T-helper 2 cell treated with Interferon-gamma antibody and Interleukin-4, amounts not matched to agents 5 μg/mL and 100 μg/mL, for 36 hours (primary cell): ENCODE measurements around the gene PRAC1.
"Not testable (repeated sequence)": the region's sequence is repeated elsewhere in the genome, so short reads cannot be mapped to it uniquely, and the experiment has no call there.

Experiments
- DNase-seq: peaks from one replicate; pipeline ENCODE4 v3.0.0; 2021; ENCODE audit warnings: low spot score
- H3K27ac Mint-ChIP-seq: one replicate; pipeline ENCODE4 v1.8.0; 2021; ENCODE audit warnings: mild to moderate bottlenecking, mixed read lengths
- H3K27me3 Mint-ChIP-seq: one replicate; pipeline ENCODE4 v1.8.0; 2021; ENCODE audit warnings: low read depth, mixed read lengths
- H3K36me3 Mint-ChIP-seq: one replicate; pipeline ENCODE4 v1.8.0; 2021; ENCODE audit warnings: low read depth, mixed read lengths
- H3K4me1 Mint-ChIP-seq: one replicate; pipeline ENCODE4 v1.8.0; 2021; ENCODE audit warnings: low read depth, mixed read lengths
- H3K4me3 Mint-ChIP-seq: one replicate; pipeline ENCODE4 v1.8.0; 2022; ENCODE audit warnings: mild to moderate bottlenecking, moderate library complexity, mixed read lengths
- H3K9me3 Mint-ChIP-seq: one replicate; pipeline ENCODE4 v1.8.0; 2021; ENCODE audit warnings: mixed read lengths

The PRAC1 gene

GRCh38 chr17:48716549-48716948 is 5.8 kb downstream of the PRAC1 start:
- H3K27me3 Mint-ChIP-seq = peaks cover 80% of the 10 kb centered on the region
- H3K36me3 Mint-ChIP-seq, H3K9me3 Mint-ChIP-seq, DNase-seq, H3K4me1 Mint-ChIP-seq, H3K4me3 Mint-ChIP-seq, H3K27ac Mint-ChIP-seq: not testable (repeated sequence)

- Mint-ChIP-seq H3K4me1 (peaks cover 4% of the 10 kb centered on the region), H3K4me3 (no peak overlapping the region), H3K9me3 (no peaks in the 10 kb centered on the region), H3K27me3 (peaks cover 78% of the 10 kb centered on the region), H3K36me3 (no peaks in the 10 kb centered on the region), H3K27ac (no peak overlapping the region)
- no peak for DNase-seq
These were observed 6.6 kb downstream of the PRAC1 start for GRCh38 chr17:48715496-48716399.

- H3K4me3 Mint-ChIP-seq = no peak overlapping the region
- no peak for DNase-seq
- peaks cover 65% of the 10 kb centered on the region for H3K27me3 Mint-ChIP-seq
- H3K27ac Mint-ChIP-seq = no peak overlapping the region
- H3K36me3 Mint-ChIP-seq = no peaks in the 10 kb centered on the region
- no peaks in the 10 kb centered on the region for H3K4me1 Mint-ChIP-seq
- no peaks in the 10 kb centered on the region for H3K9me3 Mint-ChIP-seq
These were observed 11.2 kb downstream of the PRAC1 start for GRCh38 chr17:48711128-48711527.

- Mint-ChIP-seq H3K4me3 (no peak overlapping the region), H3K27me3 (peaks cover 67% of the 10 kb centered on the region), H3K27ac (no peak overlapping the region), H3K4me1 (no peaks in the 10 kb centered on the region), H3K9me3 (no peaks in the 10 kb centered on the region), H3K36me3 (no peaks in the 10 kb centered on the region)
- no peak for DNase-seq
These were observed 17.7 kb downstream of the PRAC1 start for GRCh38 chr17:48704361-48705248.

- Mint-ChIP-seq H3K27me3 (peaks cover 55% of the 10 kb centered on the region), H3K9me3 (no peaks in the 10 kb centered on the region), H3K4me1 (no peaks in the 10 kb centered on the region), H3K36me3 (no peaks in the 10 kb centered on the region), H3K4me3 (no peak overlapping the region), H3K27ac (no peak overlapping the region)
- DNase-seq = no peak
These were observed 20.3 kb downstream of the PRAC1 start for GRCh38 chr17:48701864-48702532.

- H3K4me1 Mint-ChIP-seq = no peaks in the 10 kb centered on the region
- no peaks in the 10 kb centered on the region for H3K9me3 Mint-ChIP-seq
- DNase-seq = no peak
- no peaks in the 10 kb centered on the region for H3K36me3 Mint-ChIP-seq
- peaks cover 38% of the 10 kb centered on the region for H3K27me3 Mint-ChIP-seq
- H3K27ac Mint-ChIP-seq = no peak overlapping the region
- H3K4me3 Mint-ChIP-seq = no peak overlapping the region
These were observed 29.1 kb downstream of the PRAC1 start for GRCh38 chr17:48693178-48693577.

GRCh38 chr17:48692049-48692448 is 30.3 kb downstream of the PRAC1 start:
- Mint-ChIP-seq H3K36me3 (no peaks in the 10 kb centered on the region), H3K4me3 (no peak overlapping the region), H3K9me3 (no peaks in the 10 kb centered on the region), H3K27me3 (peaks cover 31% of the 10 kb centered on the region), H3K27ac (no peak overlapping the region), H3K4me1 (no peaks in the 10 kb centered on the region)
- no peak for DNase-seq

GRCh38 chr17:48690655-48691054 is 31.7 kb downstream of the PRAC1 start:
- no peaks in the 10 kb centered on the region for H3K9me3 Mint-ChIP-seq
- H3K27me3 Mint-ChIP-seq = peaks cover 20% of the 10 kb centered on the region
- H3K4me1 Mint-ChIP-seq = no peaks in the 10 kb centered on the region
- no peak for DNase-seq
- no peak overlapping the region for H3K27ac Mint-ChIP-seq
- no peaks in the 10 kb centered on the region for H3K36me3 Mint-ChIP-seq
- H3K4me3 Mint-ChIP-seq = no peak overlapping the region

- Mint-ChIP-seq H3K27ac (no peak overlapping the region), H3K27me3 (peaks cover 38% of the 10 kb centered on the region), H3K4me1 (peaks cover 2% of the 10 kb centered on the region), H3K36me3 (no peaks in the 10 kb centered on the region), H3K4me3 (no peak overlapping the region), H3K9me3 (no peaks in the 10 kb centered on the region)
- no peak for DNase-seq
These were observed 40.7 kb downstream of the PRAC1 start for GRCh38 chr17:48681609-48682008.

GRCh38 chr17:48679385-48680096 is 42.8 kb downstream of the PRAC1 start:
- no peak for DNase-seq
- no peak overlapping the region for H3K27ac Mint-ChIP-seq
- H3K4me3 Mint-ChIP-seq = no peak overlapping the region
- H3K4me1 Mint-ChIP-seq = peaks cover 2% of the 10 kb centered on the region
- peaks cover 46% of the 10 kb centered on the region for H3K27me3 Mint-ChIP-seq
- H3K36me3 Mint-ChIP-seq = no peaks in the 10 kb centered on the region
- H3K9me3 Mint-ChIP-seq = no peaks in the 10 kb centered on the region

- peak; percentile 54 for DNase-seq
- no peak overlapping the region for H3K27ac Mint-ChIP-seq
- no peak overlapping the region for H3K4me3 Mint-ChIP-seq
- H3K27me3 Mint-ChIP-seq = peaks cover 53% of the 10 kb centered on the region
- no peaks in the 10 kb centered on the region for H3K9me3 Mint-ChIP-seq
- H3K4me1 Mint-ChIP-seq = peaks cover 2% of the 10 kb centered on the region
- H3K36me3 Mint-ChIP-seq = no peaks in the 10 kb centered on the region
These were observed 44.0 kb downstream of the PRAC1 start for GRCh38 chr17:48678141-48678971.

GRCh38 chr17:48676963-48677558 is 45.3 kb downstream of the PRAC1 start:
- no peak overlapping the region for H3K27ac Mint-ChIP-seq
- peaks cover 2% of the 10 kb centered on the region for H3K4me1 Mint-ChIP-seq
- DNase-seq = no peak
- no peaks in the 10 kb centered on the region for H3K9me3 Mint-ChIP-seq
- no peaks in the 10 kb centered on the region for H3K36me3 Mint-ChIP-seq
- H3K4me3 Mint-ChIP-seq = no peak overlapping the region
- H3K27me3 Mint-ChIP-seq = peaks cover 57% of the 10 kb centered on the region
